PC-3 (cell line): Measurements from ENCODE around the gene SIL1. TPM values are rescaled to one million over a fixed set of nuclear protein-coding genes. Genes with fewer than 3 reads are reported as not detected.

Experiments
- ATAC-seq: fragments of 200-7000 bp; cut with Tn5 transposase; 2 replicates; pipeline ENCODE4 v1.9.1; 2020; ENCODE audit warnings: mild to moderate bottlenecking, moderate library complexity
- BruUV-seq: library from RNA; stranded (reverse); fragments of 400-500 nt; replicated peaks from 2 replicates; lab custom pipeline; 2021; lab: Mats Ljungman, UMichigan
- CTCF ChIA-PET: fragments of 300-600 bp; sonication (Branson Sonifier 250); formaldehyde crosslinking; loops from one replicate; lab custom pipeline; 2022; ENCODE audit warnings: antibody characterized with exemption; lab: Charles Lee
- POLR2A ChIA-PET: fragments of 300-600 bp; sonication (Branson Sonifier 250); formaldehyde crosslinking; loops from one replicate; lab custom pipeline; 2022; ENCODE audit warnings: antibody characterized with exemption; ENCODE audit not compliant: unreplicated experiment; lab: Charles Lee
- DNase-seq: peaks from one replicate; pipeline ENCODE4 v3.0.0-alpha.2; 2015
- H2AFZ ChIP-seq: fragments of 300-600 bp; sonication (generic); 2 replicates; pipeline ENCODE4 v1.6.0; 2016; ENCODE audit warnings: antibody characterized with exemption, low read length
- H3F3A ChIP-seq: fragments of 300-600 bp; sonication (generic); one replicate; pipeline ENCODE4 v1.6.0; 2017; ENCODE audit warnings: antibody characterized with exemption, low read length, control low read depth, mild to moderate bottlenecking; ENCODE audit not compliant: unreplicated experiment
- H3K27ac ChIP-seq: fragments of 300-600 bp; sonication (generic); 2 replicates; pipeline ENCODE4 v1.5.1; 2016; ENCODE audit warnings: mild to moderate bottlenecking, low read length
- H3K27me3 ChIP-seq: fragments of 300-600 bp; sonication (generic); 2 replicates; pipeline ENCODE4 v1.6.1; 2016; ENCODE audit warnings: low read length, mixed read lengths
- H3K36me3 ChIP-seq: fragments of 300-600 bp; sonication (generic); 2 replicates; pipeline ENCODE4 v1.6.1; 2016; ENCODE audit warnings: low read depth, mixed run types, low read length, mixed read lengths
- H3K4me1 ChIP-seq: fragments of 300-600 bp; sonication (generic); 2 replicates; pipeline ENCODE4 v1.5.1; 2016; ENCODE audit warnings: low read length; ENCODE audit not compliant: insufficient read depth
- H3K4me2 ChIP-seq: fragments of 300-600 bp; sonication (generic); 2 replicates; pipeline ENCODE4 v1.6.0; 2016; ENCODE audit warnings: low read length
- H3K4me3 ChIP-seq: fragments of 300-600 bp; sonication (generic); 2 replicates; pipeline ENCODE4 v1.5.1; 2016; ENCODE audit warnings: mild to moderate bottlenecking, low read length, mixed read lengths
- H3K79me2 ChIP-seq: fragments of 300-600 bp; sonication (generic); 2 replicates; pipeline ENCODE4 v1.6.1; 2017; ENCODE audit warnings: low read length, mixed read lengths
- H3K9ac ChIP-seq: fragments of 300-600 bp; sonication (generic); 2 replicates; pipeline ENCODE4 v1.6.0; 2016; ENCODE audit warnings: mild to moderate bottlenecking, low read length
- H3K9me2 ChIP-seq: fragments of 300-600 bp; sonication (generic); replicated peaks from 2 replicates; pipeline ENCODE4 v1.6.1; 2016; ENCODE audit warnings: mixed run types, low read length, mixed read lengths
- H3K9me3 ChIP-seq: fragments of 300-600 bp; sonication (generic); 2 replicates; pipeline ENCODE4 v1.6.1; 2016; ENCODE audit warnings: low read length, mixed read lengths
- H4K20me1 ChIP-seq: fragments of 300-600 bp; sonication (generic); 2 replicates; pipeline ENCODE4 v1.6.1; 2016; ENCODE audit warnings: low read length, mixed read lengths
- EZH2 ChIP-seq: fragments of 300-600 bp; sonication (generic); IDR thresholded peaks from one replicate; pipeline ENCODE4 v1.6.1; 2017; ENCODE audit warnings: antibody characterized with exemption, mild to moderate bottlenecking, low read length; ENCODE audit not compliant: unreplicated experiment
- EZH2phosphoT487 ChIP-seq: fragments of 300-600 bp; sonication (generic); IDR thresholded peaks from 2 replicates; pipeline ENCODE4 v1.6.1; 2018; ENCODE audit warnings: mild to moderate bottlenecking, antibody characterized with exemption, low read length, borderline replicate concordance
- intact Hi-C: fragments of 100-400 bp; cut with micrococcal nuclease; formaldehyde crosslinking; loops from 2 replicates; pipeline ENCODE4 v1.9.0; 2023
- total RNA-seq: library from RNA; depleted of rRNA; stranded (reverse); fragments of >200 nt; gene quantifications from 2 replicates; pipeline ENCODE4 v1.2.3, GENCODE V29; 2014
- TF ChIP-seq, protein P1 (sequence below): fragments of 300-600 bp; sonication (generic); conservative IDR thresholded peaks from 2 replicates; pipeline ENCODE4 v1.5.1; 2017; ENCODE audit warnings: antibody characterized with exemption, low read depth, mild to moderate bottlenecking, low read length

Gene SIL1
- total RNA-seq, 1 experiment from 2014 or later, result 7.9 TPM

GRCh38 chr5:138969323-138970002 is 228.7 kb downstream of the SIL1 start:
- ChIA-PET CTCF (no interaction called here), POLR2A (no interaction called here)
- H3K9me3 ChIP-seq, result no peaks in the 10 kb centered on the region
- no peak overlapping the region for H3K4me2 ChIP-seq
- H3K27ac ChIP-seq, result no peak overlapping the region
- no peaks in the 10 kb centered on the region for H4K20me1 ChIP-seq
- ATAC-seq, result no peak
- H3K79me2 ChIP-seq, result no peaks in the 10 kb centered on the region
- no peak overlapping the region for H2AFZ ChIP-seq
- no TSS peak for BruUV-seq
- intact Hi-C loops, result no loop called here
- H3K9me2 ChIP-seq, result no peaks in the 10 kb centered on the region
- no peak overlapping the region for H3K4me3 ChIP-seq
- no peaks in the 10 kb centered on the region for H3K4me1 ChIP-seq
- TF ChIP-seq, protein P1, sequence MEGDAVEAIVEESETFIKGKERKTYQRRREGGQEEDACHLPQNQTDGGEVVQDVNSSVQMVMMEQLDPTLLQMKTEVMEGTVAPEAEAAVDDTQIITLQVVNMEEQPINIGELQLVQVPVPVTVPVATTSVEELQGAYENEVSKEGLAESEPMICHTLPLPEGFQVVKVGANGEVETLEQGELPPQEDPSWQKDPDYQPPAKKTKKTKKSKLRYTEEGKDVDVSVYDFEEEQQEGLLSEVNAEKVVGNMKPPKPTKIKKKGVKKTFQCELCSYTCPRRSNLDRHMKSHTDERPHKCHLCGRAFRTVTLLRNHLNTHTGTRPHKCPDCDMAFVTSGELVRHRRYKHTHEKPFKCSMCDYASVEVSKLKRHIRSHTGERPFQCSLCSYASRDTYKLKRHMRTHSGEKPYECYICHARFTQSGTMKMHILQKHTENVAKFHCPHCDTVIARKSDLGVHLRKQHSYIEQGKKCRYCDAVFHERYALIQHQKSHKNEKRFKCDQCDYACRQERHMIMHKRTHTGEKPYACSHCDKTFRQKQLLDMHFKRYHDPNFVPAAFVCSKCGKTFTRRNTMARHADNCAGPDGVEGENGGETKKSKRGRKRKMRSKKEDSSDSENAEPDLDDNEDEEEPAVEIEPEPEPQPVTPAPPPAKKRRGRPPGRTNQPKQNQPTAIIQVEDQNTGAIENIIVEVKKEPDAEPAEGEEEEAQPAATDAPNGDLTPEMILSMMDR, result no peak
- TF ChIP-seq EZH2 (no peak), EZH2phosphoT487 (no peak)
- H3K27me3 ChIP-seq, result no peaks in the 10 kb centered on the region
- H3K9ac ChIP-seq, result no peak overlapping the region
- no peaks in the 10 kb centered on the region for H3F3A ChIP-seq
- H3K36me3 ChIP-seq, result no peaks in the 10 kb centered on the region
- DNase-seq, result no peak

DNA sequence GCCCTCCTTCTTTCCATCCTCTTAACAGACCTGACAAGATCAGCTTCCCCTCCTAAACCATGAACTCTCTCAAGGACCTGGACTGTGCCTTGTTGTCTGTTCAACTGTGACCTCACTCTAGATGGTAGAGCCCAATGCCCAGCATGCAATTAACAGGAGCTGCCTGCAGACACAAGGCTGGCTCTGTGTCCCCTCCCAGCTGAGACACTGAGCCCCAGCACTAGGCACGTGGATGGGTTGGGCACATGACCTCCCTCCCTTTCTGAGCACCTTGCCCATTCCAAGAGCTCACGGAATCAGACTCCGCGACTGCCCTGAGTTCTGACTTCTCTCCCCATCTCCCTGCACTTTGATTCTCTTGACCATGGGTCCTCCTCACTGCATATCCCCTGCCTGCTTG is 229.6 kb downstream of the SIL1 start:
- no peak for ATAC-seq
- H3K27me3 ChIP-seq, result no peaks in the 10 kb centered on the region
- CTCF ChIA-PET, result no interaction called here

More for the DNA sequence above, 229.6 kb downstream of the SIL1 start:
- H3K4me1 ChIP-seq, result no peaks in the 10 kb centered on the region
- no peak for DNase-seq
- no peaks in the 10 kb centered on the region for H3K9me2 ChIP-seq
- no TSS peak for BruUV-seq
- H3K4me2 ChIP-seq, result no peak overlapping the region
- H3K9me3 ChIP-seq, result no peaks in the 10 kb centered on the region
- no peak overlapping the region for H3K4me3 ChIP-seq
- intact Hi-C loops, result no loop called here
- no peaks in the 10 kb centered on the region for H3K36me3 ChIP-seq
- TF ChIP-seq EZH2, result no peak
- no peak for TF ChIP-seq EZH2phosphoT487
- TF ChIP-seq, protein P1, result no peak
- H3K79me2 ChIP-seq, result no peaks in the 10 kb centered on the region
- H3K27ac ChIP-seq, result no peak overlapping the region
- no peak overlapping the region for H3K9ac ChIP-seq
- H4K20me1 ChIP-seq, result no peaks in the 10 kb centered on the region
- POLR2A ChIA-PET, result no interaction called here
- H3F3A ChIP-seq, result no peaks in the 10 kb centered on the region
- H2AFZ ChIP-seq, result no peak overlapping the region
